Ascending aorta (tissue), 2 donors: ENCODE results near the gene PER3. TPM values are rescaled to one million over a fixed set of nuclear protein-coding genes. Genes with fewer than 3 reads are reported as not detected.
A peak's percentile ranks its signal among the peaks of the same experiment; 100 is the strongest.

Source experiments
- DNase-seq, 2 donors: peaks; one replicate each; pipeline ENCODE4 v3.0.0-alpha.2; 2019; ENCODE audit warnings: low spot score in 2 of 2
- H3K27ac ChIP-seq, 2 donors: fragments of 200-600 bp; sonication (generic); one replicate each; pipeline ENCODE4 v1.5.1; 2016 to 2017; ENCODE audit warnings: mild to moderate bottlenecking in 1 of 2
- H3K27me3 ChIP-seq: fragments of 200-600 bp; sonication (generic); one replicate; pipeline ENCODE4 v1.5.1; 2017
- H3K36me3 ChIP-seq, 2 donors: fragments of 200-600 bp; sonication (generic); one replicate each; pipeline ENCODE4 v1.5.1; 2016
- H3K4me1 ChIP-seq, 2 donors: fragments of 200-600 bp; sonication (generic); one replicate each; pipeline ENCODE4 v1.5.1; 2016 to 2017; ENCODE audit warnings: mild to moderate bottlenecking in 1 of 2
- H3K4me3 ChIP-seq, 2 donors: fragments of 200-600 bp; sonication (generic); one replicate each; pipeline ENCODE4 v1.5.1; 2016 to 2017; ENCODE audit warnings: mild to moderate bottlenecking in 1 of 2
- H3K9me3 ChIP-seq, 2 donors: fragments of 200-600 bp; sonication (generic); one replicate each; pipeline ENCODE4 v1.5.1; 2016
- intact Hi-C: fragments of 100-400 bp; cut with DNase I; formaldehyde crosslinking; loops from one replicate; pipeline ENCODE4 v1.15.1; 2023
- total RNA-seq: library from RNA; depleted of rRNA; stranded (reverse); fragments of >200 nt; gene quantifications from one replicate; pipeline ENCODE4 v1.1.0, GENCODE V29; 2016
- TF ChIP-seq, protein P1 (sequence below), 3 experiments: fragments of 200-600 bp in 2 of 3; fragments of 450-650 bp in 1 of 3; sonication (generic) in 2 of 3; IDR thresholded peaks; one replicate each; pipeline ENCODE4 v1.5.1; 2016 to 2019; ENCODE audit warnings: antibody characterized with exemption in 3 of 3, mild to moderate bottlenecking in 1 of 3, moderate library complexity in 1 of 3

PER3 gene
- total RNA-seq, 1 donor from 2014 or later: 8.1 TPM

DNA sequence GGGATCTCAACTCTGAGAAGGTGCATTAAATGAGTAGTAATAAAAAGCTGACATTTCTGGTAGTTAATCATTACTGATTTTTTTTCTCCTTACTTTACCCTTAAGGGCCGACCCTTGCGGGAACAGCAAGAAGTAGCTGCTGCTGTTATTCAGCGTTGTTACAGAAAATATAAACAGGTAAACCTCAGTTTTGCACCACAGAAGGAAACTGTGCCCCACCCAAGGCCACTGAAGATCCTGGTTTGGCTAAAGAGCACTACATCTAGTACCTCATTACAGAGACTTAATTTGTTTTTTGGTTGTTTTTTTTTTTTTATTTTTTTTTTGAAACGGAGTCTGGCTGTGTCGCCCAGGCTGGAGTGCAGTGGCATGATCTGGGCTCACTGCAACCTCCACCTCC, 36.5 kb upstream of the PER3 start:
- intact Hi-C loops: no loop called here

DNA sequence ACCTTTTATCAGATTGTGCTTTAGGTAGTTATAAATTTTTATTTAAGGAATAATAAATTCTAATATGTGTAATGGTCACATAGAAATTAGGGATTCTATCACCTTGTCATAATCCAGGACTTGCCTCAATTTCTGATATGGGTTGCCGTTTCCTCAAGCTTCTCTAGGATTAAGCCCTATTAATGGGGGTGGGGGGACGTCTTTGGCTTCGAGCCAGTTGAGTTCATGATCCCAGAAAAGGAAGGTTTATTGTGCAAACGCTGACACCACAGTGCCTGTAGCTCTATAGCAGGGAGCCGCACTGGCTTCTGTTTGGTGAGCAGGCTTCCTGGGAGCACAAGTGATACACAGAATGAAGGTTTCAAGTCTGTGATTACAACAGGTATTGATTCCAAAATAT, 35.0 kb upstream of the PER3 start:
- H3K9me3 ChIP-seq: no peaks in the 10 kb centered on the region
- H3K27me3 ChIP-seq: no peaks in the 10 kb centered on the region
- intact Hi-C loops: no loop called here
- no peaks in the 10 kb centered on the region for H3K36me3 ChIP-seq
- no peak overlapping the region for H3K4me3 ChIP-seq
- peaks cover 0 to 4% of the 10 kb centered on the region in 2 donors for H3K4me1 ChIP-seq
- H3K27ac ChIP-seq: no peak overlapping the region
- no peak for DNase-seq
- TF ChIP-seq, protein P1, sequence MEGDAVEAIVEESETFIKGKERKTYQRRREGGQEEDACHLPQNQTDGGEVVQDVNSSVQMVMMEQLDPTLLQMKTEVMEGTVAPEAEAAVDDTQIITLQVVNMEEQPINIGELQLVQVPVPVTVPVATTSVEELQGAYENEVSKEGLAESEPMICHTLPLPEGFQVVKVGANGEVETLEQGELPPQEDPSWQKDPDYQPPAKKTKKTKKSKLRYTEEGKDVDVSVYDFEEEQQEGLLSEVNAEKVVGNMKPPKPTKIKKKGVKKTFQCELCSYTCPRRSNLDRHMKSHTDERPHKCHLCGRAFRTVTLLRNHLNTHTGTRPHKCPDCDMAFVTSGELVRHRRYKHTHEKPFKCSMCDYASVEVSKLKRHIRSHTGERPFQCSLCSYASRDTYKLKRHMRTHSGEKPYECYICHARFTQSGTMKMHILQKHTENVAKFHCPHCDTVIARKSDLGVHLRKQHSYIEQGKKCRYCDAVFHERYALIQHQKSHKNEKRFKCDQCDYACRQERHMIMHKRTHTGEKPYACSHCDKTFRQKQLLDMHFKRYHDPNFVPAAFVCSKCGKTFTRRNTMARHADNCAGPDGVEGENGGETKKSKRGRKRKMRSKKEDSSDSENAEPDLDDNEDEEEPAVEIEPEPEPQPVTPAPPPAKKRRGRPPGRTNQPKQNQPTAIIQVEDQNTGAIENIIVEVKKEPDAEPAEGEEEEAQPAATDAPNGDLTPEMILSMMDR (IDR thresholded peaks at IDR 0.05): no peak

More for the DNA sequence above, 36.5 kb upstream of the PER3 start:
- Histone ChIP-seq H3K36me3 (no peaks in the 10 kb centered on the region), H3K27ac (no peak overlapping the region), H3K4me1 (peaks cover 0 to 3% of the 10 kb centered on the region in 2 donors), H3K9me3 (no peaks in the 10 kb centered on the region), H3K27me3 (no peaks in the 10 kb centered on the region), H3K4me3 (no peak overlapping the region)
- TF ChIP-seq, protein P1 (IDR thresholded peaks at IDR 0.05): no peak
- no peak for DNase-seq

DNA sequence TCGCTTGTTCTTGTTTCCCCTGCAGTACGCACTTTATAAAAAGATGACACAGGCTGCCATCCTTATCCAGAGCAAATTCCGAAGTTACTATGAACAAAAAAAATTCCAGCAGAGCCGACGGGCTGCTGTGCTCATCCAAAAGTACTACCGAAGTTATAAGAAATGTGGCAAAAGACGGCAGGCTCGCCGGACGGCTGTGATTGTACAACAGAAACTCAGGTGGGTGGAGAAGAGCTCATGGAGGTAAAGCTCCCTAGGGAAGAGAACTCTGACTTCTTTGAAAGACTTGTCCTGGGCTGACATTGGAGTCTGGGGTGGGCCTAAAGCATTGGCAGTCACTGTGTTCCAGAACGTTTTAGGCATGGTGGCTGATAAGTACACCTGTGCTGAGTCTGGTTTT, 32.9 kb upstream of the PER3 start:
- Histone ChIP-seq H3K36me3 (no peaks in the 10 kb centered on the region), H3K27me3 (no peaks in the 10 kb centered on the region), H3K9me3 (no peaks in the 10 kb centered on the region), H3K27ac (no peak overlapping the region), H3K4me3 (no peak overlapping the region), H3K4me1 (peaks cover 0 to 4% of the 10 kb centered on the region in 2 donors)
- TF ChIP-seq, protein P1 (IDR thresholded peaks at IDR 0.05): no peak
- DNase-seq: no peak
- intact Hi-C loops: no loop called here

DNA sequence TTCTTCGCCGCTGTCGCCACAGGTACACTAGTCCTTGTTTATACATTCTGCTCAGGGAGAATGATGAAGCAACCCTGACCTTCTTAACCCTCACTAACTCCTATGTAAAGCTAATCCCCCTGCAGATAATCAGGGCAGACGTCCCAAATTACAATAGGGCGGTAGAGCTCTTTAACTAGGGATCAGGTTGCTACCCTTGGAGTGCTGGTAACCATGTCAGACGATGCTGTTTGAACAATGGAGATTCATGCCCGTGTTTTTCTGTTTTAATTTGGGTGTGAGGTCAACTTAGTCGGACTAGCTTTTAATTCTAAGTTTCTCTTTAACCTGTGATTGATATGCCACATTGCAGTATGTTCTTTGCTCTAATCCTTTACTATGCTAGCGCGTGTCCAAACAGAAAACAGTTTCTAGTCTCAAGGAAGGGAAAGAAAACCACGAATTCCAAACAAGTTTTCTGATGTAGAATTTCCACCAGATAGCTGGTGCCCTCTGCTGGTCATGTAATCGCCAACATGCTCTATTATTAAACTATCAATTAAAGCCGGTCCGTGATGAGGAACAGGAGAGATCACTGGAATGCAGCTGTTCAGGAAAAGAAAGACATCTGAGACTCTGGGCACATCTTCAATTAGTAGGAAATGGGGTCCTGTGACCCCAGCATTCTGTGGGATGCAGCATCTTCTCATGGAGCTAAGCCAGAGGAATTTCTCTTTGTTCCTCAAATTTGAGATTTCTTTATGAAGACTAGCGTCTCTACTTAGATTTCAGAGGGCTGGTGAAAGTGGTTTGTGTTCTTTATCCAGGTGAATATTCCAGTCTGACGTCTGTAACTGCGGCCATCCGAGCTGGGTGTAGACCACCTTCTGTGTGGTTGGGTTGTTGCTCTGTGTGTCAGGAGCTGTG, 31.3 kb upstream of the PER3 start:
- Histone ChIP-seq H3K27ac (no peak overlapping the region), H3K4me1 (peaks cover 0 to 4% of the 10 kb centered on the region in 2 donors), H3K27me3 (no peaks in the 10 kb centered on the region), H3K9me3 (no peaks in the 10 kb centered on the region), H3K36me3 (no peaks in the 10 kb centered on the region), H3K4me3 (peak overlapping the region; percentile 25 to 49)
- TF ChIP-seq, protein P1 (IDR thresholded peaks at IDR 0.05): peak; percentile 71 to 82 (median 71)
- DNase-seq: peak in 1 of 2 donors; percentile 77
- intact Hi-C loops: loop anchor here (1.0 kb wide), 1 partner anchor 85 kb away; no protein-coding TSS in a partner anchor

DNA sequence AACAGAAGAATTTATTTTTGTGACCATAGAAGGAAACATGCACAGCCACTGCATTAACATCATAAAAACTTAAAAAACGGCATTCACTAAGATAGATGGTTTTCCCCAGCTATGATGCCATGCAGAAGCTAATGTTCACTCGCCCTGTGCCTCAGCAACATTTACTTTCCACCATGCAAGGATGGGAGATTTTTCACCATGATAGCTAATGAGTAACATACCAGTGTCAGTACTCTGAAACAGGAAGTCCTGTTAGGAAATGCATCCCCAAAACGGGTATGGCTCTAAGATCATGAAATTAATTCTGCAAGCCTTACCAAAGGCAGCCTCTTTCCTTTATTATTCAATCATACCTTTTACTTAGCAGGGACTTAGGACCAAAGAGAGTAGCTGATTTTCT, 30.4 kb upstream of the PER3 start:
- Histone ChIP-seq H3K4me1 (peaks cover 0 to 4% of the 10 kb centered on the region in 2 donors), H3K4me3 (no peak overlapping the region), H3K27ac (no peak overlapping the region), H3K36me3 (no peaks in the 10 kb centered on the region), H3K9me3 (no peaks in the 10 kb centered on the region), H3K27me3 (no peaks in the 10 kb centered on the region)
- intact Hi-C loops: no loop called here
- DNase-seq: no peak
- TF ChIP-seq, protein P1 (IDR thresholded peaks at IDR 0.05): no peak
